OCI-LY1 (cell line): ENCODE results near the gene CERK.
"Not testable (repeated sequence)": the region's sequence is repeated elsewhere in the genome, so short reads cannot be mapped to it uniquely, and the experiment has no call there.

ENCODE experiments used
- H2AFZ ChIP-seq: fragments of 200-600 bp; sonication (generic), shearing (Covaris generic); 2 replicates; pipeline ENCODE4 v1.6.0; 2014; ENCODE audit warnings: antibody characterized with exemption, mild to moderate bottlenecking, low read length
- H3F3A ChIP-seq: fragments of 200-600 bp; sonication (generic), shearing (Covaris generic); 2 replicates; pipeline ENCODE4 v1.6.0; 2014; ENCODE audit warnings: mild to moderate bottlenecking, antibody characterized with exemption, low read length, moderate library complexity; ENCODE audit not compliant: insufficient read depth
- H3K27ac ChIP-seq: fragments of 200-600 bp; sonication (generic); 2 replicates; pipeline ENCODE4 v1.5.1; 2014; ENCODE audit warnings: low read length, mixed run types, mild to moderate bottlenecking, low read depth; ENCODE audit not compliant: poor library complexity, severe bottlenecking
- H3K27me3 ChIP-seq: fragments of 200-600 bp; sonication (generic); 2 replicates; pipeline ENCODE4 v1.6.0; 2014; ENCODE audit warnings: antibody characterized with exemption, mild to moderate bottlenecking, low read length, moderate library complexity; ENCODE audit not compliant: insufficient read depth
- H3K36me3 ChIP-seq: fragments of 200-600 bp; sonication (generic); 2 replicates; pipeline ENCODE4 v1.6.1; 2014; ENCODE audit warnings: mild to moderate bottlenecking, antibody characterized with exemption, low read length, moderate library complexity, mixed read lengths; ENCODE audit not compliant: insufficient read depth
- H3K4me1 ChIP-seq: fragments of 200-600 bp; sonication (generic); 2 replicates; pipeline ENCODE4 v1.5.1; 2014; ENCODE audit warnings: mild to moderate bottlenecking, low read length, moderate library complexity; ENCODE audit not compliant: insufficient read depth, severe bottlenecking
- H3K4me2 ChIP-seq: fragments of 200-600 bp; sonication (generic), shearing (Covaris generic); 2 replicates; pipeline ENCODE4 v1.6.1; 2014; ENCODE audit warnings: low read length
- H3K4me3 ChIP-seq: fragments of 200-600 bp; sonication (generic); 2 replicates; pipeline ENCODE4 v1.5.1; 2014; ENCODE audit warnings: low read length, low read depth, mild to moderate bottlenecking, mixed read lengths; ENCODE audit not compliant: poor library complexity, severe bottlenecking
- H3K79me2 ChIP-seq: fragments of 200-600 bp; shearing (Covaris generic); 2 replicates; pipeline ENCODE4 v1.6.1; 2016; ENCODE audit warnings: mixed run types, low read length, mixed read lengths; ENCODE audit not compliant: insufficient read depth
- H3K9ac ChIP-seq: fragments of 200-600 bp; sonication (generic), shearing (Covaris generic); 2 replicates; pipeline ENCODE4 v1.6.1; 2014; ENCODE audit warnings: mild to moderate bottlenecking, low read length, mixed read lengths
- H3K9me2 ChIP-seq: fragments of 200-600 bp; sonication (generic), shearing (Covaris generic); 2 replicates; pipeline ENCODE4 v1.6.1; 2014; ENCODE audit warnings: low read depth, mild to moderate bottlenecking, low read length, mixed read lengths
- H3K9me3 ChIP-seq: fragments of 200-600 bp; shearing (Covaris generic); 2 replicates; pipeline ENCODE4 v1.6.1; 2014; ENCODE audit warnings: low read length, mixed read lengths
- H4K20me1 ChIP-seq: fragments of 200-600 bp; sonication (generic), shearing (Covaris generic); 2 replicates; pipeline ENCODE4 v1.6.0; 2016; ENCODE audit warnings: mild to moderate bottlenecking, low read length; ENCODE audit not compliant: insufficient read depth
- CTCF ChIP-seq: fragments of 200-600 bp; sonication (generic), shearing (Covaris generic); IDR thresholded peaks from 2 replicates; pipeline ENCODE4 v1.5.1; 2017; ENCODE audit warnings: mild to moderate bottlenecking, antibody characterized with exemption, low read length, moderate library complexity, mixed read lengths
- EZH2 ChIP-seq: fragments of 200-600 bp; sonication (generic), shearing (Covaris generic); IDR thresholded peaks from 2 replicates; pipeline ENCODE4 v1.8.0; 2017; ENCODE audit warnings: borderline replicate concordance, mixed run types, mild to moderate bottlenecking, antibody characterized with exemption, low read length, moderate library complexity, mixed read lengths

The CERK gene

DNA sequence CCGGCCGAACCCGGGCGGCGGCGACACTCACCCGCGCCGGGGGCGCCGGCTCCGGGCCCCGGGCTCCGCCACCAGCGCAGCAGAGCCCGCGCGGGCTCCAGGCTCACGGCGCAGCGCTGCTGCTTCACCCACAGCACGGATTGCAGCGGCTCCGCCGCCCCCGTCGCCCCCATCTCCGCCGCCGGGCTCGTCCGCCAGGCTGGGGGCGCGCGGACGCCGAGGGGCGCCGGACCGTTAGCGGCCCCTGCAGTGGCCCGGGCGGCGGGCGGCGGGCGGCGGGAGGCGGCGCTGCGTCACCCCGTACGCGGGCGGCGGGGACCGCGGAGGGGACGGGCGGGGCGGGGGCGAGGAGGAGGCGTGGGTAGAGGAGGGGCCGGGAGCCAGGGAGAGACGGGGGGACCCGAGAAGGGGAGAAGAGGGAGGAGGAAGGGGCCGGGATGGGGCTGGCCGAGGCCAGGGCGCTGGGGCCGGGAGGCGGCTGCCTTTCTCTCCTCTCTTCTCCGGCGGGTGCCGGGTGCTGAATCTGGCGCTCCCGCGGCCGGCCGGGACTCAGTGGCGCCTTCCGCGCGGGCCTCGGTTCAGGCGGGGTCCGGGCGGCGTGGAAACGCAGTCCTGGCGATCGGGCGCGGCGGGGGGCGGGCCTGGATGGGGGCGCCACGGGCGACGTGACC lies at the start of gene CERK:
Gene CERK, minus strand, starts transcription at position 277 of the 671 bp plus-strand sequence. Its CDS starts 104 bp downstream, at position 173.
- no peaks in the 10 kb centered on the region for H4K20me1 ChIP-seq
- H3F3A ChIP-seq: no peaks in the 10 kb centered on the region; the same call in 1 of the 2 replicates
- H3K4me2 ChIP-seq: peak within 1 kb of the TSS; percentile 77
- H3K9me3 ChIP-seq: 0 out of 2 replicates have a peak, but pooled peaks cover 5% of the 10 kb centered on the region
- TF ChIP-seq EZH2 (no peak), CTCF (no peak)
- no peaks in the 10 kb centered on the region for H3K9me2 ChIP-seq
- H3K9ac ChIP-seq: peak within 1 kb of the TSS; percentile 65
- H3K4me1 ChIP-seq: peaks cover 50% of the 10 kb centered on the region
- peak within 1 kb of the TSS; percentile 96 for H3K27ac ChIP-seq
- no peak within 1 kb of the TSS for H2AFZ ChIP-seq
- H3K36me3 ChIP-seq: no peaks in the 10 kb centered on the region; the same call in 1 of the 2 replicates
- peaks cover 25% of the 10 kb centered on the region for H3K79me2 ChIP-seq
- peak within 1 kb of the TSS; percentile 94 for H3K4me3 ChIP-seq
- H3K27me3 ChIP-seq: no peaks in the 10 kb centered on the region

GRCh38 chr22:46783721-46784120 lies 45.7 kb upstream of the CERK start:
- Histone ChIP-seq H3K9me2 (no peaks in the 10 kb centered on the region), H3K9me3 (0 out of 2 replicates have a peak, but pooled peaks cover 2% of the 10 kb centered on the region), H2AFZ (no peak overlapping the region), H3K27ac (no peak overlapping the region), H3F3A (no peaks in the 10 kb centered on the region), H3K36me3 (peaks cover 43% of the 10 kb centered on the region), H3K27me3 (no peaks in the 10 kb centered on the region), H3K79me2 (peaks cover 85% of the 10 kb centered on the region), H3K9ac (no peak overlapping the region), H3K4me1 (peaks cover 33% of the 10 kb centered on the region), H3K4me2 (no peak overlapping the region), H4K20me1 (no peaks in the 10 kb centered on the region), H3K4me3 (no peak overlapping the region)
- no peak for TF ChIP-seq CTCF

DNA sequence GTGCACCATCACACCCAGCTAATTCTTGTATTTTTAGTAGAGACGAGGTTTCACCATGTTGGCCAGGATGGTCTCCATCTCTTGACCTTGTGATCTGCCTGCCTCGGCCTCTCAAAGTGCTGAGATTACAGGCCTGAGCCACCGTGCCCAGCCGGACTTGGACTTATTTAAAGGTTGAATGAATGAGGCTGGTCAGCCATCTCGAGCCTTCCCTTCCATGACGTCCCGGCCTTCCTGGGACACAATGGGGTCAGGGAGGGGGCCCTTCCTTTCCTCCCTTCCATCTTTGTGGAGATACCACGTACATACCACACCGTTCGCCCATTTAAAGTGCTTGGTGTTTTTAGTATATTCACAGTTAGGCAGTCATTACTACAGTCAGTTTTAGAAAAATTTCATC lies 44.1 kb upstream of the CERK start:
- Histone ChIP-seq H3K79me2 (peaks cover 84% of the 10 kb centered on the region), H3K4me1 (peaks cover 40% of the 10 kb centered on the region), H3K36me3 (peaks cover 40% of the 10 kb centered on the region)
- H4K20me1 ChIP-seq, H3K9ac ChIP-seq, H3K4me2 ChIP-seq, H3K9me2 ChIP-seq, H2AFZ ChIP-seq, H3K27me3 ChIP-seq, H3K9me3 ChIP-seq, H3K27ac ChIP-seq, H3F3A ChIP-seq, H3K4me3 ChIP-seq: not testable (repeated sequence)

GRCh38 chr22:46781291-46781690 lies 43.2 kb upstream of the CERK start:
- no peak for TF ChIP-seq EZH2
- TF ChIP-seq CTCF: no peak
- Histone ChIP-seq H3K79me2 (peaks cover 83% of the 10 kb centered on the region), H4K20me1 (no peaks in the 10 kb centered on the region), H3K4me1 (peaks cover 49% of the 10 kb centered on the region), H3K4me2 (no peak overlapping the region), H3K9me3 (0 out of 2 replicates have a peak, but pooled peaks cover under 1% of the 10 kb centered on the region), H3K9ac (no peak overlapping the region), H2AFZ (no peak overlapping the region), H3K36me3 (peaks cover 33% of the 10 kb centered on the region), H3K9me2 (no peaks in the 10 kb centered on the region), H3K4me3 (no peak overlapping the region), H3K27me3 (no peaks in the 10 kb centered on the region), H3F3A (no peaks in the 10 kb centered on the region), H3K27ac (no peak overlapping the region)
